Activated CD4-positive, alpha-beta T cell treated with anti-CD3 and anti-CD28 coated beads for 36 hours (primary cell): Measurements from ENCODE around the gene MEGF11. TPM values are rescaled to one million over a fixed set of nuclear protein-coding genes. Genes with fewer than 3 reads are reported as not detected.

Experiments used
- ATAC-seq: fragments of 200-7000 bp; cut with Tn5 transposase; one replicate; pipeline ENCODE4 v1.10.0; 2021; ENCODE audit warnings: mild to moderate bottlenecking, moderate library complexity
- CTCF ChIA-PET: fragments of 350-600 bp; sonication (Branson Sonifier 250); formaldehyde crosslinking; loops from one replicate; lab custom pipeline; 2021; ENCODE audit warnings: antibody characterized with exemption; lab: Charles Lee
- POLR2A ChIA-PET: fragments of 350-600 bp; sonication (Branson Sonifier 250); formaldehyde crosslinking; loops from one replicate; lab custom pipeline; 2021; ENCODE audit warnings: antibody characterized with exemption, inconsistent platforms; lab: Charles Lee
- DNase-seq: peaks from one replicate; pipeline ENCODE4 v3.0.0-alpha.2; 2020
- H3K27ac Mint-ChIP-seq: one replicate; pipeline ENCODE4 v1.8.0; 2021; ENCODE audit warnings: mixed read lengths
- H3K27me3 Mint-ChIP-seq: one replicate; pipeline ENCODE4 v1.8.0; 2021; ENCODE audit warnings: mixed read lengths
- H3K36me3 Mint-ChIP-seq: one replicate; pipeline ENCODE4 v1.8.0; 2021; ENCODE audit warnings: low read depth, mixed read lengths
- H3K4me1 Mint-ChIP-seq: one replicate; pipeline ENCODE4 v1.8.0; 2021; ENCODE audit warnings: mixed read lengths
- H3K4me3 Mint-ChIP-seq: one replicate; pipeline ENCODE4 v1.8.0; 2021; ENCODE audit warnings: mild to moderate bottlenecking, moderate library complexity, mixed read lengths
- H3K9me3 Mint-ChIP-seq: one replicate; pipeline ENCODE4 v1.8.0; 2021; ENCODE audit warnings: low read depth, mixed read lengths
- intact Hi-C, 2 experiments: fragments of 100-400 bp; cut with DNase I in 1 of 2; cut with micrococcal nuclease in 1 of 2; formaldehyde crosslinking; loops; one replicate each; pipeline versions ENCODE4 v1.14.2 to v1.15.1; 2022 to 2024; cut with DNase I, micrococcal nuclease
- microRNA-seq: library from miRNA; unstranded; fragments of <30 nt; microRNA quantifications from one replicate; pipeline ENCODE4 v1.2.0, GENCODE V29; 2021; ENCODE audit warnings: borderline replicate concordance
- total RNA-seq, 2 experiments: library from RNA; stranded (reverse); gene quantifications; one replicate each; pipeline ENCODE4 v1.2.3, GENCODE V29; 2021

Gene MEGF11
- total RNA-seq, 2 experiments from 2014 or later: not detected

- Mint-ChIP-seq H3K9me3 (no peaks in the 10 kb centered on the region), H3K36me3 (no peaks in the 10 kb centered on the region), H3K4me3 (no peak overlapping the region), H3K4me1 (peaks cover 18% of the 10 kb centered on the region), H3K27me3 (no peaks in the 10 kb centered on the region), H3K27ac (peak overlapping the region; percentile 66)
- DNase-seq: no peak
- ChIA-PET CTCF (interaction anchor here (0.6 to 2.6 kb wide), 16 partner anchors 10 to 221 kb away, joined by 3 to 12 read pairs (median 5); partner anchors contain the start of gene RAB11A), POLR2A (interaction anchor here (0.6 to 0.8 kb wide), 2 partner anchors 11 to 335 kb away, joined by 3 to 5 read pairs; partner anchors contain the start of gene RAB11A)
- intact Hi-C loops: loop anchor here (1.0 kb wide), 2 partner anchors 220 to 247 kb away; partner anchors contain the start of gene INTS14 (in 1 of the 2)
- ATAC-seq: no peak
Measured at GRCh38 chr15:65857718-65858402, 395.7 kb downstream of the MEGF11 start.

- ChIA-PET POLR2A (interaction anchor here (0.8 kb wide), 1 partner anchor 12 kb away, joined by 5 read pairs; the partner anchor contains the start of gene RAB11A), CTCF (interaction anchor here (0.6 to 2.6 kb wide), 25 partner anchors 9 to 463 kb away, joined by 3 to 12 read pairs (median 4); partner anchors contain the start of gene RAB11A)
- ATAC-seq (peak; percentile 72), DNase-seq (peak; percentile 90)
- H3K36me3 Mint-ChIP-seq: no peaks in the 10 kb centered on the region
- no peak overlapping the region for H3K27ac Mint-ChIP-seq
- H3K4me3 Mint-ChIP-seq: no peak overlapping the region
- intact Hi-C loops: loop anchor here (1.0 kb wide), 2 partner anchors 219 to 246 kb away; partner anchors contain the start of gene INTS14 (in 1 of the 2)
- H3K27me3 Mint-ChIP-seq: no peaks in the 10 kb centered on the region
- H3K4me1 Mint-ChIP-seq: peaks cover 14% of the 10 kb centered on the region
- H3K9me3 Mint-ChIP-seq: no peaks in the 10 kb centered on the region
Measured at GRCh38 chr15:65856821-65857455, 396.6 kb downstream of the MEGF11 start.

- no peaks in the 10 kb centered on the region for H3K9me3 Mint-ChIP-seq
- H3K4me1 Mint-ChIP-seq: peaks cover 3% of the 10 kb centered on the region
- H3K27me3 Mint-ChIP-seq: no peaks in the 10 kb centered on the region
- H3K4me3 Mint-ChIP-seq: no peak overlapping the region
- intact Hi-C loops: no loop called here
- POLR2A ChIA-PET: no interaction called here
- ATAC-seq: no peak
- no peaks in the 10 kb centered on the region for H3K36me3 Mint-ChIP-seq
- no peak for DNase-seq
- CTCF ChIA-PET: no interaction called here
- no peak overlapping the region for H3K27ac Mint-ChIP-seq
Measured at GRCh38 chr15:65851981-65852380, 401.6 kb downstream of the MEGF11 start.

GRCh38 chr15:65847989-65848388, 405.6 kb downstream of the MEGF11 start:
- ATAC-seq (no peak), DNase-seq (no peak)
- intact Hi-C loops: no loop called here
- no peak overlapping the region for H3K27ac Mint-ChIP-seq
- ChIA-PET CTCF (interaction anchor here (0.6 to 0.7 kb wide), 2 partner anchors 8 to 28 kb away, joined by 3 to 4 read pairs; no protein-coding TSS in a partner anchor), POLR2A (no interaction called here)
- no peaks in the 10 kb centered on the region for H3K4me1 Mint-ChIP-seq
- no peaks in the 10 kb centered on the region for H3K36me3 Mint-ChIP-seq
- H3K4me3 Mint-ChIP-seq: no peak overlapping the region
- no peaks in the 10 kb centered on the region for H3K9me3 Mint-ChIP-seq
- no peaks in the 10 kb centered on the region for H3K27me3 Mint-ChIP-seq

- Mint-ChIP-seq H3K36me3 (no peaks in the 10 kb centered on the region), H3K27ac (no peak overlapping the region), H3K27me3 (no peaks in the 10 kb centered on the region), H3K4me3 (no peak overlapping the region), H3K9me3 (no peaks in the 10 kb centered on the region), H3K4me1 (no peaks in the 10 kb centered on the region)
- ChIA-PET CTCF (interaction anchor here (0.8 to 1.9 kb wide), 3 partner anchors 8 to 11 kb away, joined by 3 to 12 read pairs (median 3); no protein-coding TSS in a partner anchor), POLR2A (interaction anchor here (0.7 kb wide), 1 partner anchor 475 kb away, joined by 3 read pairs; no protein-coding TSS in a partner anchor)
- ATAC-seq (no peak), DNase-seq (no peak)
- intact Hi-C loops: no loop called here
Measured at GRCh38 chr15:65845826-65846519, 407.6 kb downstream of the MEGF11 start.

Small RNA genes lying within 50 kb of the gene (microRNA-seq; reads per million reads assigned to microRNA genes)
- gene MIR4311: not detected

Other genes with a start within 250 kb of the MEGF11 start
- gene DIS3L, start 39.8 kb upstream of the MEGF11 start, total RNA-seq: 10 to 100 TPM; 24.6 to 25.9 TPM
- 10 to 100 TPM; 49.9 to 50.8 TPM for gene TIPIN, start 102.9 kb upstream of the MEGF11 start, total RNA-seq
- gene MAP2K1, start 133.2 kb upstream of the MEGF11 start, total RNA-seq: 100 to 1,000 TPM in 1 of 2 experiments, 10 to 100 TPM in 1; 94.9 to 115 TPM
- gene SNAPC5, start 244.0 kb upstream of the MEGF11 start, total RNA-seq: 10 to 100 TPM; 25.7 to 30.1 TPM